OCI-LY1 (cell line): Measurements from ENCODE around the gene RABGAP1L.

Source experiments
- CTCF ChIP-seq: fragments of 200-600 bp; sonication (generic), shearing (Covaris generic); IDR thresholded peaks from 2 replicates; pipeline ENCODE4 v1.5.1; 2017; ENCODE audit warnings: mild to moderate bottlenecking, antibody characterized with exemption, low read length, moderate library complexity, mixed read lengths
- EZH2 ChIP-seq: fragments of 200-600 bp; sonication (generic), shearing (Covaris generic); IDR thresholded peaks from 2 replicates; pipeline ENCODE4 v1.8.0; 2017; ENCODE audit warnings: borderline replicate concordance, mixed run types, mild to moderate bottlenecking, antibody characterized with exemption, low read length, moderate library complexity, mixed read lengths

- TF ChIP-seq CTCF: no peak
- TF ChIP-seq EZH2: no peak
These were observed 755.7 kb downstream of the RABGAP1L start for GRCh38 chr1:174914991-174915390.
